NCI-H1417 treated with DMSO at 0.1 percent for 48 hours (cell line): ENCODE measurements around the gene DNAJC18.
"Not testable (repeated sequence)": the region's sequence is repeated elsewhere in the genome, so short reads cannot be mapped to it uniquely, and the experiment has no call there.

Experiments used
- DNase-seq: peaks from one replicate; lab custom pipeline; 2025; lab: John Stamatoyannopoulos, UW

Gene DNAJC18

GRCh38 chr5:139439013-139439903 is at the start of gene DNAJC18:
Gene DNAJC18 (minus strand): TSS chr5:139439525. CDS start chr5:139439445, 80 bp downstream.
- DNase-seq, result peak; percentile 48

- DNase-seq, result no peak
Observed at GRCh38 chr5:139488260-139488659, 48.9 kb upstream of the DNAJC18 start.

- no peak for DNase-seq
Observed at GRCh38 chr5:139486201-139486600, 46.9 kb upstream of the DNAJC18 start.

- not testable (repeated sequence) for DNase-seq
Observed at GRCh38 chr5:139482890-139483208, 43.5 kb upstream of the DNAJC18 start.

GRCh38 chr5:139482050-139482889 is 42.9 kb upstream of the DNAJC18 start, which contains the start of gene STING1:
Gene STING1 (minus strand): TSS chr5:139482758. CDS start chr5:139481704, 1,054 bp downstream.
- DNase-seq, result no peak

GRCh38 chr5:139481580-139482049 is 42.3 kb upstream of the DNAJC18 start:
- no peak for DNase-seq

GRCh38 chr5:139481122-139481533 is 41.8 kb upstream of the DNAJC18 start:
- DNase-seq, result no peak

- not testable (repeated sequence) for DNase-seq
Observed at GRCh38 chr5:139479729-139480128, 40.4 kb upstream of the DNAJC18 start.

- DNase-seq, result not testable (repeated sequence)
Observed at GRCh38 chr5:139478657-139479423, 39.5 kb upstream of the DNAJC18 start.

- DNase-seq, result no peak
Observed at GRCh38 chr5:139475865-139476617, 36.7 kb upstream of the DNAJC18 start.

GRCh38 chr5:139474890-139475791 is 35.8 kb upstream of the DNAJC18 start:
- no peak for DNase-seq

- no peak for DNase-seq
Observed at GRCh38 chr5:139473565-139473964, 34.2 kb upstream of the DNAJC18 start.

- no peak for DNase-seq
Observed at GRCh38 chr5:139473105-139473504, 33.8 kb upstream of the DNAJC18 start.

GRCh38 chr5:139472386-139473030 is 33.2 kb upstream of the DNAJC18 start:
- DNase-seq, result no peak

GRCh38 chr5:139470821-139471300 is 31.5 kb upstream of the DNAJC18 start, which contains the start of gene SMIM33:
Gene SMIM33 (plus strand): TSS chr5:139471004. CDS start chr5:139471122, 118 bp downstream.
- DNase-seq, result no peak

GRCh38 chr5:139468421-139468931 is 29.2 kb upstream of the DNAJC18 start:
- DNase-seq, result no peak

GRCh38 chr5:139462586-139463276 is 23.4 kb upstream of the DNAJC18 start, which contains the start of gene ECSCR:
Gene ECSCR (minus strand): TSS chr5:139462743. CDS start chr5:139462670, 73 bp downstream.
- DNase-seq, result no peak

- no peak for DNase-seq
Observed at GRCh38 chr5:139461698-139462097, 22.4 kb upstream of the DNAJC18 start.
